ENCODE measurements around the gene HOPX. TPM values are rescaled to one million over a fixed set of nuclear protein-coding genes. Genes with fewer than 3 reads are reported as not detected.

Gene HOPX
- total RNA-seq, 4 donors from 2014 or later: 6.0 to 37.4 (median 17.4) TPM

DNA sequence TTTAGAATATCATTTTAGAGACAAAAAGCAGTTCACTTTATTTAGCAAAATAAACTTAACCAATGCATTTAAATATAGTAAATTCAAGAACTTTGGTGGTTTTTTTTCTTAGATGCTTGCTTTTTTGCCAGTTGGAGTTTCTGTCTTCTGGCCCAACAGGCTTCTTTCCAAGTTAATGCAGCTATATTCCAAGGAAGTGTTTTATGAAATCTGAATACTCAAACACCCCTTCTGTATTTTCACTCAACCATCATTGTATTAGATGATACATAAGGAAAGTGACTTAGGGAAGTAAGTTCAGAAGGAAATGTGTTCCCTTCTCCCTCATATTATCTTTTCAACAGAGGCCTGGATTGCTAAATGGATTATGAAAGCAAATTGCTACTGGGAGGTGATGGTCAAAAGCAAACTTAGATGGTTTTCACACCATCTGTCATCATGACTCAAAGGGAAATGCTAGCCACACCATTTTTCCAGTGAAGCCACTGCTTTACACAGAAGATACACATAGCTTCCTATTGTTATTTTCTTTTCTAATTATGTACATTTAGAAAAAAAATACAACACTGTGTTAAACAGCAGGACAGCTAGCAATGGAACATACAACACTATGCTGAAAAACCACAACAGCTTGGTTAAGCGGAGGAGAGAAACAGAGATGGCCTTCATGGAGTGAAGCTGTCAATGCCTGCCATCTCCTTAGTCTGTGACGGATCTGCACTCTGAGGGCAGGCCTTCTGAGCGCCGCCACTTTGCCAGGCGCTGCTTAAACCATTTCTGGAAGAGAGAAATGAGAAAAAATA is 32.9 kb downstream of the HOPX start:
- Histone ChIP-seq H3K36me3 (no peaks in the 10 kb centered on the region), H3K27ac (no peak overlapping the region), H3K27me3 (no peaks in the 10 kb centered on the region), H3K9me3 (no peaks in the 10 kb centered on the region), H3K4me1 (no peaks in the 10 kb centered on the region), H3K4me3 (no peak overlapping the region)
- intact Hi-C loops (cut with DNase I; ENCODE audit: low total_unique reads): no loop called here
- TF ChIP-seq, protein P1, sequence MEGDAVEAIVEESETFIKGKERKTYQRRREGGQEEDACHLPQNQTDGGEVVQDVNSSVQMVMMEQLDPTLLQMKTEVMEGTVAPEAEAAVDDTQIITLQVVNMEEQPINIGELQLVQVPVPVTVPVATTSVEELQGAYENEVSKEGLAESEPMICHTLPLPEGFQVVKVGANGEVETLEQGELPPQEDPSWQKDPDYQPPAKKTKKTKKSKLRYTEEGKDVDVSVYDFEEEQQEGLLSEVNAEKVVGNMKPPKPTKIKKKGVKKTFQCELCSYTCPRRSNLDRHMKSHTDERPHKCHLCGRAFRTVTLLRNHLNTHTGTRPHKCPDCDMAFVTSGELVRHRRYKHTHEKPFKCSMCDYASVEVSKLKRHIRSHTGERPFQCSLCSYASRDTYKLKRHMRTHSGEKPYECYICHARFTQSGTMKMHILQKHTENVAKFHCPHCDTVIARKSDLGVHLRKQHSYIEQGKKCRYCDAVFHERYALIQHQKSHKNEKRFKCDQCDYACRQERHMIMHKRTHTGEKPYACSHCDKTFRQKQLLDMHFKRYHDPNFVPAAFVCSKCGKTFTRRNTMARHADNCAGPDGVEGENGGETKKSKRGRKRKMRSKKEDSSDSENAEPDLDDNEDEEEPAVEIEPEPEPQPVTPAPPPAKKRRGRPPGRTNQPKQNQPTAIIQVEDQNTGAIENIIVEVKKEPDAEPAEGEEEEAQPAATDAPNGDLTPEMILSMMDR (IDR thresholded peaks at IDR 0.05): no peak
- TF ChIP-seq POLR2A (IDR thresholded peaks at IDR 0.05): no peak
- no peak for DNase-seq

DNA sequence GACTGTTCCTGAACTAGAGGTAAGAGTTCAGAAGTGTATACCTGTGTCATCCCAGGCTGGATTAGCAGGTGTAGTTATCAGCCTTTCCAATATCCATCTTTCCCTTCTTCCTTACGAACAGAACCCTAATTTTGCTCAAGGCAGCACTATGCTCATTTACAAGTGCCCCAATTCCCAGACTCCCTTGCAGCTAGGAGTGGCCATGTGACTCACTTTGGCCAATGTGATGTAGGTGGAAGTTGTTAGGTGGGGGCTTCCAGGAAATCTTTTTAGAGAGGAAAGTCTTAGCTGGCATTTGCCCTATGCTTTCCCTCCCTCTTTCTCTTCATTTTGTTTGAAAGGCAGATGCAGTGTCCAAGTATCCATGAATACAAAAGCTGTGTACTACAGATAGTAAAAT is 34.8 kb downstream of the HOPX start:
- Histone ChIP-seq H3K27me3 (no peaks in the 10 kb centered on the region), H3K4me3 (no peak overlapping the region), H3K4me1 (no peaks in the 10 kb centered on the region), H3K36me3 (no peaks in the 10 kb centered on the region), H3K9me3 (no peaks in the 10 kb centered on the region), H3K27ac (no peak overlapping the region)
- intact Hi-C loops (cut with DNase I; ENCODE audit: low total_unique reads): no loop called here
- no peak for TF ChIP-seq POLR2A (IDR thresholded peaks at IDR 0.05)
- TF ChIP-seq, protein P1 (IDR thresholded peaks at IDR 0.05): no peak
- no peak for DNase-seq

DNA sequence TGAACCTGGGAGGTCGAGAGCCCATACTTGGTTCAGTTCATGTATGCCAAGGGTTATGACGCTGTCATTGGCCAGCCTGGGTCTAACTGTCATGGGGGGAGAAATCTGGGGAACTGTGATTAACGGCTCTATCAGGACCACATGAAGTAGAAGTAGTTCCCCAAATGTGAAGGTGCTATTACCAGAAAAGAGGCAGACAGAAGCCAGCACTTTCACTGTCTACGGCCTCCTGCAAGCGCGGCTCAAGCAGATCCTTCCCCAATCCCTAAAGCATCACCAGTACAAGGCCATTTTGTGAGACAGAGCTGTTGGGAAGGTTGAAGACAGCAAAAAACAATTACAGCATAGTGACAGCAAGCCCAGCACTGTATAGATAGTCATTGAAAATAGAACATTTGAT is 37.5 kb downstream of the HOPX start:
- H3K27ac ChIP-seq: no peak overlapping the region
- TF ChIP-seq, protein P1 (IDR thresholded peaks at IDR 0.05): no peak
- no peak for TF ChIP-seq POLR2A (IDR thresholded peaks at IDR 0.05)
- intact Hi-C loops (cut with DNase I; ENCODE audit: low total_unique reads): no loop called here
- no peaks in the 10 kb centered on the region for H3K4me1 ChIP-seq
- no peak overlapping the region for H3K4me3 ChIP-seq
- H3K27me3 ChIP-seq: no peaks in the 10 kb centered on the region
- no peaks in the 10 kb centered on the region for H3K9me3 ChIP-seq
- no peak for DNase-seq
- no peaks in the 10 kb centered on the region for H3K36me3 ChIP-seq

DNA sequence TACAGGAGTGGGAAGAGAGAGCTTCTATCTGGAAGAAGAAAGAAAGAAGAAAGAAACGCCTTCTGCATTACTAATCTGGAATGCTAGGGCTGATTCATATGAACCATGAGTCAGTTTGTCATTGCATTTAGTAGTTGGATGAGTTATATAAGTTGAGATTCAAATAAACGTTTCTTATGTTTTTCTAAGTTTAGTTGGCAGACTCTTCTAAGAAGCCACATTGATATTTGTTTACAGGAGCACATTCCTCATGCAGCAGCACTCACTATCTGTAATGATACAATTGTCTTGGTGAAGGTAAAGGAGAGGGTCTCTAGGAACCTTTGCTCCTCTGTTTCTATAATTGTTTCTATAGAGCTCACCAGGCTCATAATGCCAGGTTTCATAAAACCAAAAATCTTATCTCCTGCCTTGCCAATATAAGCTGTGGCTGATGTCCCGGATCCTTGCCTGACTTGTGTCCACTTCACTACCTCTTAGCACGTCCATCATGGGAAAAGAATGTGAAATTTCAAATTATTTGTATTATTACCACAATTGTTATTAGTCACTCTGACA is 39.5 kb downstream of the HOPX start:
- TF ChIP-seq, protein P1 (IDR thresholded peaks at IDR 0.05): no peak
- Histone ChIP-seq H3K27me3 (no peaks in the 10 kb centered on the region), H3K9me3 (no peaks in the 10 kb centered on the region), H3K4me1 (no peaks in the 10 kb centered on the region), H3K4me3 (no peak overlapping the region), H3K36me3 (no peaks in the 10 kb centered on the region), H3K27ac (no peak overlapping the region)
- intact Hi-C loops (cut with DNase I; ENCODE audit: low total_unique reads): no loop called here
- DNase-seq: no peak

All from uterus (tissue), 4 donors.